Stimulated activated CD4-positive, alpha-beta T cell treated with anti-CD3 and anti-CD28 coated beads, Interleukin-12 subunit alpha, Interleukin-12 subunit beta, amount 100 ng/mL, for 48 hours (primary cell): ENCODE data around the gene PTPN1.

Experiments used
- DNase-seq, 3 donors: peaks; one replicate each; pipeline ENCODE4 v3.0.0-alpha.2; 2020; ENCODE audit warnings: low read depth in 2 of 3, low spot score in 1 of 3

PTPN1 gene

GRCh38 chr20:50510706-50511542 lies 741 bp downstream of the PTPN1 start:
- no peak for DNase-seq

- DNase-seq: no peak
These were observed 2.1 kb downstream of the PTPN1 start for GRCh38 chr20:50512323-50512722.

GRCh38 chr20:50513169-50514034 lies 3.2 kb downstream of the PTPN1 start:
- DNase-seq: no peak

GRCh38 chr20:50514035-50514337 lies 3.8 kb downstream of the PTPN1 start:
- DNase-seq: no peak

GRCh38 chr20:50514750-50515149 lies 4.6 kb downstream of the PTPN1 start:
- no peak for DNase-seq

GRCh38 chr20:50515471-50516106 lies 5.4 kb downstream of the PTPN1 start:
- DNase-seq: no peak

GRCh38 chr20:50516180-50516934 lies 6.2 kb downstream of the PTPN1 start:
- no peak for DNase-seq

GRCh38 chr20:50516935-50517816 lies 7.0 kb downstream of the PTPN1 start:
- no peak for DNase-seq

GRCh38 chr20:50517817-50518154 lies 7.6 kb downstream of the PTPN1 start:
- DNase-seq: no peak

- no peak for DNase-seq
These were observed 8.1 kb downstream of the PTPN1 start for GRCh38 chr20:50518270-50518721.

- no peak for DNase-seq
These were observed 9.0 kb downstream of the PTPN1 start for GRCh38 chr20:50519036-50519762.

- peak in 2 of 3 donors; percentile 27 to 51 for DNase-seq
These were observed 10.2 kb downstream of the PTPN1 start for GRCh38 chr20:50520222-50520880.

GRCh38 chr20:50521221-50522052 lies 11.3 kb downstream of the PTPN1 start:
- no peak for DNase-seq

- no peak for DNase-seq
These were observed 12.0 kb downstream of the PTPN1 start for GRCh38 chr20:50522053-50522674.

- DNase-seq: no peak
These were observed 13.5 kb downstream of the PTPN1 start for GRCh38 chr20:50523552-50524167.

- DNase-seq: no peak
These were observed 15.5 kb downstream of the PTPN1 start for GRCh38 chr20:50525681-50526080.

GRCh38 chr20:50526403-50526989 lies 16.3 kb downstream of the PTPN1 start:
- no peak for DNase-seq
